Neutrophil (primary cell): ENCODE results near the gene GCGR.

ENCODE experiments used
- H3K27ac ChIP-seq: fragments of 200-600 bp; sonication (generic); 2 replicates; pipeline ENCODE4 v1.5.1; 2016; ENCODE audit warnings: mild to moderate bottlenecking, moderate library complexity
- H3K27me3 ChIP-seq: fragments of 200-600 bp; sonication (generic); 2 replicates; pipeline ENCODE4 v1.6.0; 2016; ENCODE audit warnings: mild to moderate bottlenecking
- H3K36me3 ChIP-seq: fragments of 200-600 bp; sonication (generic); 2 replicates; pipeline ENCODE4 v1.5.1; 2017
- H3K4me1 ChIP-seq, 2 experiments: fragments of 200-600 bp in 1 of 2; sonication (generic) in 1 of 2; 1 replicate in 1 of 2; 2 replicates in 1 of 2; pipeline versions ENCODE4 v1.5.1 to v1.6.1; 2013 to 2016; ENCODE audit warnings: low read depth in 1 of 2, low read length in 1 of 2, mild to moderate bottlenecking in 1 of 2, moderate library complexity in 1 of 2; ENCODE audit not compliant: control insufficient read depth in 1 of 2, insufficient read depth in 1 of 2
- H3K4me3 ChIP-seq, 2 experiments: fragments of 200-600 bp in 1 of 2; sonication (generic) in 1 of 2; 1 replicate in 1 of 2; 2 replicates in 1 of 2; pipeline ENCODE4 v1.5.1; 2013 to 2016; ENCODE audit warnings: low read depth in 1 of 2, low read length in 1 of 2, mild to moderate bottlenecking in 1 of 2, moderate library complexity in 1 of 2
- H3K9me3 ChIP-seq: fragments of 200-600 bp; sonication (generic); 2 replicates; pipeline ENCODE4 v1.5.1; 2016
- CTCF ChIP-seq: fragments of 200-600 bp; sonication (generic); IDR thresholded peaks from 2 replicates; pipeline ENCODE4 v1.5.1; 2016; ENCODE audit warnings: antibody characterized with exemption

GCGR gene

GRCh38 chr17:81802048-81802758 lies 1.7 kb upstream of the GCGR start:
- Histone ChIP-seq H3K27ac (no peak overlapping the region), H3K36me3 (no peaks in the 10 kb centered on the region), H3K4me1 (peaks cover 0 to 8% of the 10 kb centered on the region in 2 experiments), H3K4me3 (no peak overlapping the region), H3K27me3 (peaks cover 82% of the 10 kb centered on the region), H3K9me3 (no peaks in the 10 kb centered on the region)
- TF ChIP-seq CTCF: no peak

- Histone ChIP-seq H3K27me3 (peaks cover 90% of the 10 kb centered on the region), H3K9me3 (no peaks in the 10 kb centered on the region), H3K4me1 (peaks cover 0 to 8% of the 10 kb centered on the region in 2 experiments), H3K27ac (no peak overlapping the region), H3K4me3 (no peak overlapping the region), H3K36me3 (no peaks in the 10 kb centered on the region)
- no peak for TF ChIP-seq CTCF
Measured at GRCh38 chr17:81802856-81803643, 900 bp upstream of the GCGR start.

GRCh38 chr17:81804559-81805399 lies 829 bp downstream of the GCGR start:
- no peaks in the 10 kb centered on the region for H3K36me3 ChIP-seq
- H3K4me3 ChIP-seq: no peak overlapping the region
- H3K4me1 ChIP-seq: peaks cover 0 to 8% of the 10 kb centered on the region in 2 experiments
- no peak overlapping the region for H3K27ac ChIP-seq
- H3K27me3 ChIP-seq: peaks cover 100% of the 10 kb centered on the region
- TF ChIP-seq CTCF: no peak
- H3K9me3 ChIP-seq: no peaks in the 10 kb centered on the region

- H3K27ac ChIP-seq: no peak overlapping the region
- no peak for TF ChIP-seq CTCF
- H3K27me3 ChIP-seq: peaks cover 100% of the 10 kb centered on the region
- peaks cover 0 to 8% of the 10 kb centered on the region in 2 experiments for H3K4me1 ChIP-seq
- H3K9me3 ChIP-seq: no peaks in the 10 kb centered on the region
- H3K36me3 ChIP-seq: no peaks in the 10 kb centered on the region
- no peak overlapping the region for H3K4me3 ChIP-seq
Measured at GRCh38 chr17:81805707-81806460, 1.9 kb downstream of the GCGR start.
